ENCODE data around the gene GRM4. TPM values are rescaled to one million over a fixed set of nuclear protein-coding genes. Genes with fewer than 3 reads are reported as not detected.

GRM4 gene
- total RNA-seq, 1 donor from 2014 or later: 0.29 TPM

DNA sequence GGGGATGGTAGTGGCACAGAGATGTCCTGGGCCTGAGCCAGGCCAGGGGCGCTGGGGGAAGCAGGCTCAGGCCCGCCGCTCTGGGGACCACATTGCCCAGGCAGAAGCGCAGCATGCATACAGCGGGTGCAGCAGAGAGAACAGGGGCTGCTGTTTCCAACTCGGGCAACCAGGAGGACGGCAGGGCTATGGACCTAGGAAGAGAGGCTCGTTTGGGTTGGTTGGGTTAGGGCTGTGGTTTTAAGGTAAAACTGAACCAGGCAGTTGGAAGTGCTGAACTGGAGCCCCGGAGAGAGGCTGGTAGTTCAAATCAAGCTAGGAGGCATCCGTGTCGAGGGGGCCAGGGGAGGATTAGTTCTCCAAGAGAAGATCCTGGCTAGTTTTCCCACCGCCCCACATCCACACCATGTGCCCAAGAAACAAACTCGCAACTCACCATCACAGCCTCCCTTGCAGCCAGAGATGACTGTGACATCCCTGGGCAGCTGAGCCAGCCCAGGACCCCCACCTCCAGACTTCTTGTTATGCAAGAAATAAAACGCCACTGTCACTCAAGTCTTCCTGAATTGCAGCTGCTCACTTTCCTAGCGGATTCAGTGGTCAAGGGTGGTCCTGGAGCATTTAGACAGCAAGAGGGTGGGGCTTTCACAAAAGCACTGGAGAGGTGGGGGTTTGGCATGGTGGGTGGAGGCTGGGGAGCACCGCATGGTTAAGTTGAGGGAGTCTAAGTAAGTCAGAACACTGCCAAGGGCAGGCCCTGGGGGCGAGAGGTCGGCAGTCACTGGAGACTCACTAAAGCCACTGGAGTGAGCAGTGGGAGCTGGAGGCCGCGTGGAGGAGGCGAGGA is 161.2 kb downstream of the GRM4 start:
- ATAC-seq (no peak), DNase-seq (peak; percentile 40)

GRCh38 chr6:33983721-33984465 is 162.0 kb downstream of the GRM4 start:
- Histone ChIP-seq H3K27ac (no peak overlapping the region), H3K4me3 (no peak overlapping the region), H3K9me3 (no peaks in the 10 kb centered on the region), H3K4me1 (no peaks in the 10 kb centered on the region), H3K27me3 (no peaks in the 10 kb centered on the region), H3K36me3 (no peaks in the 10 kb centered on the region)
- DNase-seq: peak; percentile 44
- TF ChIP-seq CTCF (IDR thresholded peaks at IDR 0.05): no peak
- intact Hi-C loops (cut with DNase I): no loop called here
- ATAC-seq: no peak

More for the DNA sequence above, 161.2 kb downstream of the GRM4 start:
- Histone ChIP-seq H3K27me3 (no peaks in the 10 kb centered on the region), H3K27ac (no peak overlapping the region), H3K4me1 (no peaks in the 10 kb centered on the region), H3K36me3 (no peaks in the 10 kb centered on the region), H3K4me3 (no peak overlapping the region), H3K9me3 (no peaks in the 10 kb centered on the region)
- intact Hi-C loops (cut with DNase I): no loop called here
- no peak for TF ChIP-seq CTCF (IDR thresholded peaks at IDR 0.05)

- intact Hi-C loops (cut with DNase I): no loop called here
- no peak for TF ChIP-seq CTCF (IDR thresholded peaks at IDR 0.05)
- H3K27me3 ChIP-seq: no peaks in the 10 kb centered on the region
- DNase-seq (peak; percentile 73), ATAC-seq (peak; percentile 85)
- H3K4me1 ChIP-seq: no peaks in the 10 kb centered on the region
- no peaks in the 10 kb centered on the region for H3K9me3 ChIP-seq
- H3K27ac ChIP-seq: no peak overlapping the region
- no peaks in the 10 kb centered on the region for H3K36me3 ChIP-seq
- no peak overlapping the region for H3K4me3 ChIP-seq
These were observed 162.7 kb downstream of the GRM4 start for GRCh38 chr6:33983109-33983716.

DNA sequence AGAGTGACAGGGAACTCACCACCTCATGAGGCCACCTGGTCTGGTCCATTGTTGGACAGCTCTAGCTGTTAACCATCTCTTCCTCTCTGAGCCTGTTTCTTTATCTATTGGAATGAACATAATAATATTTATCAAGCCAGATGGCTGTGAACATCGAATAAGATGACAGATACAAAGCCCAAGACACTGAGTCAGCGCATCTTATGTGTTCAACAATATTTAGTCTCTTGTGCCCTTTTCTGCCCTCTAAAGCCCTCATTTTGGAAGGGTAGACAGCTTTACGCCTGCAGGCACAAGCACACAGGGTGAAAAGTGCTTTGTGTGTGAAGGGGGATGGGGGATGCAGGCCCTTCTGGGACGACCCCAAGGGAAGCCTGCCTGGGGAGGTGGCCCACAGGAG is 164.0 kb downstream of the GRM4 start:
- TF ChIP-seq CTCF (IDR thresholded peaks at IDR 0.05): no peak
- intact Hi-C loops (cut with DNase I): no loop called here
- Histone ChIP-seq H3K4me1 (no peaks in the 10 kb centered on the region), H3K27me3 (no peaks in the 10 kb centered on the region), H3K4me3 (no peak overlapping the region), H3K27ac (no peak overlapping the region), H3K36me3 (no peaks in the 10 kb centered on the region), H3K9me3 (no peaks in the 10 kb centered on the region)
- DNase-seq: no peak
- ATAC-seq: no peak

- Histone ChIP-seq H3K27ac (no peak overlapping the region), H3K9me3 (no peaks in the 10 kb centered on the region), H3K36me3 (no peaks in the 10 kb centered on the region), H3K4me3 (no peak overlapping the region), H3K27me3 (peaks cover 4% of the 10 kb centered on the region), H3K4me1 (no peaks in the 10 kb centered on the region)
- TF ChIP-seq CTCF (IDR thresholded peaks at IDR 0.05): no peak
- intact Hi-C loops (cut with DNase I): no loop called here
- ATAC-seq: no peak
- DNase-seq: peak; percentile 18
These were observed 164.5 kb downstream of the GRM4 start for GRCh38 chr6:33981421-33981820.

All from upper lobe of right lung (tissue), 1 donor.